Testis (tissue), 2 donors: ENCODE measurements around the gene HOXD3.

ENCODE experiments used
- CTCF ChIP-seq, 3 experiments: fragments of 450-650 bp in 2 of 3; fragments of 200-600 bp in 1 of 3; sonication (generic) in 1 of 3; IDR thresholded peaks; one replicate each; pipeline ENCODE4 v1.5.1; 2016 to 2019; ENCODE audit warnings: antibody characterized with exemption in 3 of 3, mild to moderate bottlenecking in 2 of 3, moderate library complexity in 1 of 3
- POLR2A ChIP-seq: fragments of 450-650 bp; IDR thresholded peaks from one replicate; pipeline ENCODE4 v1.6.1; 2017; ENCODE audit warnings: antibody characterized with exemption, mild to moderate bottlenecking, moderate library complexity

- TF ChIP-seq CTCF (IDR thresholded peaks at IDR 0.05): no peak
- no peak for TF ChIP-seq POLR2A
Observed at GRCh38 chr2:176150584-176151441, 6.3 kb upstream of the HOXD3 start.
